ENCODE results near the gene PBXIP1.
"Not testable (repeated sequence)": the region's sequence is repeated elsewhere in the genome, so short reads cannot be mapped to it uniquely, and the experiment has no call there.

Gene PBXIP1

DNA sequence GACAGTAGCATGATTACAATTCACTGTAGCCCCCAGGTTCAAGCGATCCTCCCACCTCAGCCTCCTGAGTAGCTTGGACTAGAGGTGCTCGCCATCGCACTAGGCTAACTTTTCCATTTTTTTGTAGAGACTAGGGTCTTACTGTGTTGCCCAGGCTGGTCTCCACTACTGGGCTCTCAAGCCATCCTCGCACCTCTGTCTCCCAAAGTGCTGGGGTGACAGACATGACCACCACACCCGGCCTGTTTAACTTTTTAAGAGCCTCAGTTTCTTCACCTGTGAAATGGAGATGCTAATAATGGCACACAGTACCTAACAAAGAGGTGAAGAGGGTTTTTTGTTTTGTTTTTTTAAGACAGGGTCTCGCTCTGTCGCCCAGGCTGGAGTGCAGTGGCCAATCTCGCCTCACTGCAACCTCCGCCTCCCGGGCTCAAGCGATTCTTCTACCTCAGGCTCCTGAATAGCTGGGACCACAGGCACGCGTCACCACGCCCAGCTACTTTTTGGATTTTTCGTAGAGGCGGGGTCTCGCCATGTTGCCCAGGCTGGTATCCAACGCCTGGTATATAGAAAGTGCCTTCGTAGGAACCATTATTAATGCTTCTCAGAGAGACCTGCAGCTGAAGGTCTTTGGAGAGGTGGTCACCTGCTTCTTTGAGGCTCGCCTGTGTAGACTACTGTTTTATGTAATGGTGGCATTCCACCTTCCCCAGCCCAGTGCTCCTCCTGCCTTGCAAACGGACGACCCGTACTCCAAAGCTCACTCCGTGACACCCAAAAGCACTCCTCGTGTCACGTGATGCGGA is 19.9 kb downstream of the PBXIP1 start:
- DNase-seq: no peak

DNA sequence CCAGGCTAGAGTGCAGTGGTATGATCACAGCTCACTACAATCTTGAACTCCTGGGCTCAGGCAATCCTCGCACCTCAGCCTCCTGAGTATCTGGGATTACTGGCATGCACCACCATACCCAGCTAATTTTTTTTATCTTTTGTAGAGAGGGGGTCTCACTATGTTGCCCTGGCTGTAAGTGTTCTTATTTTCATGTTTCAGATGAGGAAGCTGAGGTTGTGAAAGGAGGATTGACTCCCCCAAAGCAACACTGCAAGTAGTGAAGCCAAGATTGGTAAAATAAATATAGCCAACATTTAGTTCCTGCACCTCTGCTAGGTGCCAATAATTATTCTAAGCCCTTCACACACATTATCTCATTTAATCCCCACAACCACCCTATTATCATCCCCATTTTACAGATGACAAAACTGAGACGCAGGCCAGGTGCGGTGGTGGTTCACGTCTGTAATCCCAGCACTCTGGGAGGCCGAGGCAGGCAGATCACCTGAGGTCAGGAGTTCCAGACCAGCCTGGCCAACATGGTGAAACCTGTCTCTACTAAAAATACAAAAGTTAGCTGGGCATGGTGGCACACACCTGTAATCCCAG is 21.4 kb downstream of the PBXIP1 start:
- no peak for DNase-seq

DNA sequence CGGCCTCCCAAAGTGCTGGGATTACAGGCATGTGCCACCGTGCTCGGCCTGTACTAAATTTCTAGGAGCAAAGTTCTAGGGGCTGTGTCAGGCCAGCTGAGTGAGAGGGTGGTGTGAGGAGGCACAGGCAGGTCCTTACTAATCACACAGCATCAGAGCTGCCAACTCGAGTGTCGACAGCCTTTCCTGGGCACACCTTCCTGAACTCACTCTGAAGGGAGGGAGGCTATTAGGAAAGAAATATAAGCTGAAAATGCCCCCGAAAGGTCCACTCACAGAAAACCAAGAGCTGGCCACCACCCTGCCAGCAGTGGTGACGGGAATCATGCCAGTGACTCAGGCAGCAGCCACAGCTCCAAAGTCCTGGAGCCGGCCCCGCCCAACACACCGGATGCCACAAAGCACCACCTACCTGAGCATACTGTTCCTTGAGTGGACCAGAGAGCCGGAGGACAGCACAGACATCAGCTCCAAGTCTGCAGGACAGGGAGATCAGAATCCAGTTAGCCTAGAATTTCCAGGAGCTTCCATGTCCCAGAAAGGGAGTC is 23.9 kb downstream of the PBXIP1 start:
- no peak for DNase-seq

DNA sequence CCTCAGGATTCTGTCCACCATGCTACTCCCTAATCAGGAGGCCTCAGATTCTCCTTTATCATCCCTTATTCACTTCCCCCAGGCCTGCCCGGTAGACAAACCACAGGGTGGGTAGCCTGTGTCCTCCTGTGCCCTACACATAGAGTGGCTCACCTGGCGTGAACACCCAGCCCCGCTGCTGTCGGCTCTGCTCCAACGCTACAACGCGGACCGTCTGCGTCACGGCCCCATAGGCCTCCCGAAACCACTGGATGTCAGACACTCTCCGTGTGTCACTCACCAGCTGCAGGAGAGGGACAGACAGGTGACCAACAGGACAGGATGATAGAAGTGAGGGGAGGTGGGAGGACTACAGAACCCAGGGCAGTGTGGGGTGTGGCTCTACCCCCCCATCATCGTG is 29.7 kb downstream of the PBXIP1 start:
- no peak for DNase-seq

DNA sequence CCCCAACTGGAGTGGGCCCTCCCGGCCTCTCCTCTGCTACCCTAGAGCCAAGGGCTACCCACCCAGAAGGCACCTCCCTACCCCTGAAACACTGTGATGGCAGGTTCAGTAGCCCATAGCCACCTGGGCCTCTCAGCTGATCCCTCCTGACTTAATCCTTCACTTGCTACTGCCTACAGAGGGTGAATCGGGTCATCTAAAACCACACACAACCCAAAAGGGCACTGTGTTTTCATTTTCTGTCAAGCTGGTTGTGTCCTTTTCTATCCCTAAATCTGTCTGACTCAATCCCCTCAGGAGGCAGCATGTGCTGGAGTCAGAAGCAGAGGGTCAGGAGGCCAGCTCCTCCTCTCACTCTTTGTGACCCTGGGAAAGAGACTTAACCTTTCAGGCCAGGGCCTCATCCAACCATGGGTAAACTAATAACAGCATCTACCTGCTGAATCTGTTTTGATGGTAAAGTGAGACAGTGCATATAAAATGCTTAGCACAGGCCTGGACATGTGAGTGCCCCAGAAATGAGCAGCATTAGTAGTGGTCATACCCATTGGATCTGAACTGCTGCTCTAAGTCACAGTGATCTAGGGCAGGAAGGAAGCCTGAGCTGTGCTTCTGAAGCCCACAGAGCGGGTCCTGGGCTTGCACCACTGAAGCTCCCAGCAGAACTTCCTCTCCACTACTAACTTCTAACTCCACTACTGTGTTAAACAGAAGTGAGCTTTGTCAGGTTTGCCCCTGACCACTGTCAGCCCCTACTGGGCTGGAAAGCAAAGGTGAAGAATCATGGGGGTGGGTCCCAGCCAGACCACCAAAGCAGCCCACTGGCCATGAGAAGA is 30.3 kb downstream of the PBXIP1 start:
- DNase-seq: no peak

DNA sequence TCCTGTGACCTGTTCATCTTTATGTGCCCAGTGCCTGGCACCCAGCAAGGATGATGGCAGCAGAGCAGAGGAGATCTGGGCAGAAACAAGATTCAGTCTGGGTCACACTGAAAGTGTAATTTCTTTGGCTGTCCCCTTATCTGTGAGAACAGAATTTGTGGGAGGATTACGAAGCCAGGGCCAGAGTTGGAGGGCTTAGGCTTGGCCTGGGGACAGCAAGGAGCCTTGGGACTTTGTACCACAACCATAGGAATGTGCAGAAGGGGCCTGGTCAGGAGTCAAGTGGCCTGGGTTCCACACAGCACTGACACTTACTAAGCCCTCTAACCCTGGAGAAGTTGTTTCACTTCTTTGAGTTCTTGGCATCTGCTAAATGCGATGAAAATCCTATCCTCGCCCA is 32.2 kb downstream of the PBXIP1 start:
- DNase-seq: no peak

DNA sequence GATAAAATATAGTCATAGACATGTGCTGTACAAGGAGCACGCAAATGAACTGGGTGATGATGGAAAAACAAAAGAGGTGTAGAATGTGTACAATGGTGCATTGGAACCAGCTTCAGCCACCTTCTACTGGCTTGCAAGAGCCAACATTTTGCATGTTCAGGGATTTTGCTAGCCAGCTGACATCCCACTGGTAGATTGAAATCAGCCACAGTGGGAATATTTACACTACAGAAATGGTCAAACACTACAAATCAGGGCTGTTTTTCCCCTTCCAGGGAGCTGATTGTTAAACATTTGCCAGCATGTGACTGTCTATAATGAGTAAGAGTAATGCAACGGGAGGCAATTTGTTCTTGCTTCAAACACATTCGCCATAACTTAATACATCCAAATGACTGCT is 42.6 kb downstream of the PBXIP1 start:
- DNase-seq: peak; percentile 17

DNA sequence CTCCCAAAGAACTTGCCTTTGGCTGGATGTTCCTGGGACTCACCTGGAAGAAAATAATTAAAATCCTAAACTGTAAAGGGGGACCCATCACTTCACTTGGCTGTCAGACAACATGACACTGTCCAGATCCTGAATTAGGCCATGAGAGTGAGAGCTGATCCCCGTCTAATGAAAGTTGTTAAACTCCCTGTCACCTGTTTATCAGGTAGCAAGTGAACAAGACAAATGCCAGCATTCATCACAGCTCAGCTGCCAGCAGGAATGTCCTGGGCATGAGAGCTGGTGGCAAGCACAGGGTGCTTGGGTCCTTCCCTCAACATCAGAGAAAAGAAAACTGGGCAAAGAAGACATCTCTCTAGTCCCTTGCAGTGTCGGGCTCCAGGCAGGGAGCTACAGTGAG is 43.1 kb downstream of the PBXIP1 start:
- no peak for DNase-seq

DNA sequence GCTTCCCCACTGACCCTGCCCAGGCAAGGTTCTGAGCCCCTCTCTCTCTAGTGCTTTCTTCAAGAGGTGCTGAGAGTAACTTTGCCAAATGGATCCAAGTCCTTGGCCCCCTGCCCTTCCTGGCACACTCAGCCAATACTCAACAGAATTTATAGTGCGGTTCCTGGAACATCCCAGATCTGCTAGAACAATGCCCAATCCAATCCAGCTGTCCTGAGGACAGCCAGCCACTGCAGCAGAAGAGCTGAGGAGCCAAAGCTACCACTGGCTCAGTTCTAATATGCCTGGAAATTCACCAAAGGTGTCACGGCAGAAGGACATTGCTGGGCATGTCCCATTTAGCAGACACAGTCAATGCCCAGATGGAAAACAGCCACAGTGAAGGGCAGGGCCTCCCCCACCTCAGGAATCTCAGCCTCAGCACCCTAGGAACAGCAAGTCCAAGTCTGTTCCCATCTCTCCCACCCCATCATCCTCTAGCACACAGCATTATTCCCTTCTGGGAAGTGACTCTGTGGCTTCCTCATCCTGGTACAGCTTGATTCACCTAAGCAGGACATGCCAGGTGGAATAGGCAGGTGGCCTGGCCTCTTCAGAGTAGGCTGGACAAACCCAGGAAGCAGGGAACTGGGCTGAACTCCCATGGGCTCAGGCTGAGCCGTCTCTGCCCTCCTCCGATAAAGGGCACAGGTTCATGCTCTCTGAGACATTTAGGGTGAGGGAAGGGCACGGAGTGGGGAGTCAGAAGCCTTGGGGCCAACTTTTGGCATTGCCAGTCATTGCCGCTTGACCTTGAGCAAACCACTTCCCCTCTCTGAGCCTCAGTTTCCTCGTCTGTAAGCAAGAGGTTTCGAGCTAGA is 44.0 kb downstream of the PBXIP1 start:
- DNase-seq: peak; percentile 37

DNA sequence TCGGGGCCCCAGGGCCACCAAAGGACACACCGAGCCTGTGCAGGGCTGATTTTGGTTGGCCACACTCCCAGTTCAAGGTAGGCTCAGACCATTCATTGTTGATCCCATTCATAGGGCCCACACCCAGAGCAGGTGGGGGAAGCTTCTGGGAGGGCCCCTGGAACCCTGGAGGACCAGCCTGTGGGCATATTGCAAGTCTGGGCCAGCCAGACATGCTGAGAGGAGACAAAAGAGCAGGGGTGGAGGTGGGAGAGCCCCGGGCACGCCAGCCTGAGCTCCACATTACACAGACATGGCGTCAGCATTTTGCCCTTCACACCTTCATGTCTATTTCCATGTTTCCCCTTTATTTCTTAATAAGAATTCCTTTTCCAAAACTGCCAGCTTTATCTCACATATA is 45.0 kb downstream of the PBXIP1 start:
- no peak for DNase-seq

DNA sequence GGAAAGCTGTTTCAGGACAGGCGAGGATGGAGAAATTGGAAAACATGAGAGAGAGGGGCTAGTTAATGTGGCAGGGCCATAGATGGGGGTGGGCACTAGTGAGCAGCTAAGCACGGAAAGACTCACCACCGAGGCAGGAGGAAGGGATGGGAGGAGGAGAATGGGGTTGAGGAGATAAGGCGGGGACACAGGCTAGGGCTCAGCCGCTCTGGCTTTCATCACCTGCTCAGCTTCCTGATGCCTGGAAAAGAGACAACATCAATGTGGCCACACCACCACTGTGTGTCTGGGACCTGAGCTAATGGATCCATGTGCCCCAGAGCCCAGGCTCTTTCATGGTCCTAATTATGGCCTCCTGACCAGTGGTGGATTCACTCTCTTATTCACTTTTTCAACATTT is 47.0 kb downstream of the PBXIP1 start:
- no peak for DNase-seq

DNA sequence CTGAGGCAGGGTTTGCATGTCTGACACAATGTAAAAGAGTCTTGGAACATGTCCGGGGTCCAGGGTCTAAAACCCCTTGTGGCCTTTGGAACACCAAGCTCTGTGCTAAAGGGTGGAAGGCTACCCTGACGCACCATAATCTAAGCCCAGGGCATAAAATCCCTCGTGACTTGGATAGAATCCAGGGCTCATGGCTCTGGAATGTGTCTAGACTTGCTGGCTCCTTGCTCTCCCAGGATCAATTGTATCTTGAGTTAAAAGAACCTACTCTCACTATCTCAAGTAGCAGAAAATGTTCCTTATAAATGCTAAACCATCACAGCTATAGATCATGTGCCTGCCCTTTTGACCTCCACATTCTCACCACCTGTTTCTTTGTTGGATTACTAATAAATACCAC is 47.8 kb downstream of the PBXIP1 start:
- not testable (repeated sequence) for DNase-seq

DNA sequence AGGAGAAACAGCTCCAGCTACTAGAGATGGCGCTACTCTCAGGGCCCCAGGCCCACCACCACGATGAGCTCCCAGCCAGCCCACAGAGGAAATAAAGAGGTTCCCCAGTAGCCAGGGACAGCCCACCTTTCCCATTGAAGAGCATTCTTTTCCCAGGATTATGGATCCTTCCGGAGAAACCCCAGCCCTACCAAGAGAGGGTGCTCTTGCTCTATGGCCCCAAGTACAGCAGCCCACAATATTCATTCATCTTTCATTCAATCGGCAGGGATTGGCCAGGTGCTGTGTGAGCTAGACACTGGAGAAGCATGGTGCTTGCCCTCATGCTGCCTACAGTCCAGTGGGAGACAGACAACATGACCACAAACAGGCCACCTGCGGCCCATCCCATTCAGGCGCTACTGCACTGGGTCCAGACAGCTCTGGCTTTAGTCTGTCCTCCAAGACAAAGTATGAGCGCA is 49.2 kb downstream of the PBXIP1 start:
- DNase-seq: no peak

DNA sequence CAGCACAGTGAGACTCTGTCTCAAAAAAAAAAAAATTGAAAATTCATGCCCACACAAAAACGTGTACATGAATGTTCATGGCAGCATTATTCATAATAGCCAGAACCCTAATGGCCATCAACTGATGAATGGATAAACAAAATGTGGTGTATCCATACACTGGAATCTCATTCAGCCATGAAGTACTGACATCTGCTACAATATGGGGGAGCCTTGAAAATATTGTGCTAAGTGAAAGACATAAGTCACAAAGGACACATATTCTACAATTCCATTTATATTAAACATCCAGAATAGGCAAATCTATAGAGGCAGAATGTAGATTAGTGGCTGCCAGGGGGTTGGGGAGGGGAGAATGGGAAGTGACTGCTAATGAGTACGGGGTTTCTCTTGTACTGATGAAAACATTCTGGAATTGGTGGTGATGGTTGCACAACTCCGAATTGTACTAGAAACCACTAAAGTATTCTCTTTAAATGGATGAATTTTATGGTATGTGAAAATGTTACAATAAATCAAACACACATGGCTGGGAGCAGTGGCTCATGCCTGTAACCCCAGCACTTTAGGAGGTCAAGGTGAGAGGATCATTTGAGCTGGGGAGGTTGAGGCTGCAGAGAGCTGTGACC is 52.8 kb downstream of the PBXIP1 start:
- DNase-seq: no peak

DNA sequence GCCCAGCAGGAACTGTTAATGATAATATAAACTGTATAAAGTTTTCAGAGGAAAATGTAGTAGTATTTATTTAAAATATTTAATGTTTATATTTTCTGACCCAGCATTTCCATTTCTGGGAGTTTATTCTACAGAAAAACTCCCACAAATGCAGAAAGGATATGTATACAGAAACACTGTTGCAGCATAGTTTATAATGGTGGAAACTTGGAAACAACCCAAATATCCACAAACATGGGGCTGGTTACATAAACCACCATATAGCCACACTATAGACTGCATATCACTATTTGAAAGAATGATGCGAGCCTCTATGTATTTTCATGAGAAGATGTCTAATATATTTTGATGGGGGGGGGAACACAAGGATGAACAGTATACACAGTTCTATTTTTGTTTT is 54.3 kb downstream of the PBXIP1 start:
- DNase-seq: no peak

DNA sequence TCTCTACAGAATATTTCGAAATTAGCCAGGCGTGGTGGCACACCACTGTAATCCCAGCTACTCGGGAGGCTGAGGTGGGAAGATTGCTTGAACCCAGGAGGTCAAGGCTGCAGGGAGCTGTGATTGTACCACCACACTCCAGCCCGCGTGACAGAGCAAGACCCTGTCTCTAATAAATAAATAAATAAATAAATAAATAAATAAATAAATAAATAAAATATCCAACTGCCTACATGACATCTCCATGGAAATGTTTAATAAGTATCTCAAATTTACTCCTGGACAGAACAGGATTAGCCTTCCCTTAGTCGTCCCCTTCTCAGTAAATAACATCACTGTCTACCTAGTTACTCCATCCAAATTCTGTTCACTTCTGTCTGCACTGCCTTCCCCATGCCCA is 56.9 kb downstream of the PBXIP1 start:
- no peak for DNase-seq

DNA sequence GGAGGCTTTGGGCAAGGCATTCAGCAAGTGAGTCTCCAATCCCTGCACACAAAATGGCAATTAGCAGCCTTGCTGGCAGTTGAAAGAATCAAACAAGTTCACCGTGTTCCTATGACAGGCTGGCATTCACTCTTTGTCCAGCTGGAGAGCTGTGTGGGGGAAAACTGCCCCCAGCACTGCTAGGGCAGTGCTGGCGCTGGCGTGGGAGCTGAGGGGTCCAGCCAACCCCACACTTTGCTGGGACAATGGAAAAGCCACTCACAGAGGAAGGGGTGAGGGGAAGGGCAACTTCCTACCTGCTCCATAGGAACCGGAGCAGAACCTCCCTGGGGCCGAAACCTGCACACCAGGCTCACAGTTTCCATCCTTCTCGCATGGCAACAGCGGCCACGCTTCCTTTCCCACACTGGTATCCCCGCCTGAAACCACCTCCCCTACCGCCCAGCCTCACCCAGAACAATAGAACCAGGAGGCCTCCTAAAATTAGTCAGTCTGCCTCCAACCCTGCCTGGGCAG is 59.1 kb downstream of the PBXIP1 start:
- DNase-seq: no peak

DNA sequence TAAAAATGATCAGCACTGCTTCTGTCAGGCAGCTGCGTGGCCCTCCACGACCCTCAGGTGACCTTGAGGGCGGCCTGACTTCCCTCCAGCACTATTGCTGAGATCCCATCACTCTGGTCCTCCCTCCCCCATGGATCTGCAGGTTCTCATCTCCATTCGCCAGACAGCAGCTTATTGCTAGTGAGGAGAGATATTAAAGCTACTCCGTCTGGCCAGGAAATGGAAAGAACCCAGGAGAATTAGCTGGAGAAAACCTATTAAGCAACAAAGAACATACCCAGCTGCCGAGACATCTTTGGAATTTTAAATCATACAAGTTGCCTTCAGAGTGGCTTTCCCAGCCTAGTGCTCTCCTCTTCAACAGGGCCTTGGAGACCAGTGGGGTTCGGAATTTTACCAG is 60.1 kb downstream of the PBXIP1 start:
- no peak for DNase-seq
